Measurements from ENCODE around the gene ASXL1. TPM values are rescaled to one million over a fixed set of nuclear protein-coding genes. Genes with fewer than 3 reads are reported as not detected.

The ASXL1 gene
- total RNA-seq, 2 donors from 2014 or later = 38.8 to 40.4 TPM

DNA sequence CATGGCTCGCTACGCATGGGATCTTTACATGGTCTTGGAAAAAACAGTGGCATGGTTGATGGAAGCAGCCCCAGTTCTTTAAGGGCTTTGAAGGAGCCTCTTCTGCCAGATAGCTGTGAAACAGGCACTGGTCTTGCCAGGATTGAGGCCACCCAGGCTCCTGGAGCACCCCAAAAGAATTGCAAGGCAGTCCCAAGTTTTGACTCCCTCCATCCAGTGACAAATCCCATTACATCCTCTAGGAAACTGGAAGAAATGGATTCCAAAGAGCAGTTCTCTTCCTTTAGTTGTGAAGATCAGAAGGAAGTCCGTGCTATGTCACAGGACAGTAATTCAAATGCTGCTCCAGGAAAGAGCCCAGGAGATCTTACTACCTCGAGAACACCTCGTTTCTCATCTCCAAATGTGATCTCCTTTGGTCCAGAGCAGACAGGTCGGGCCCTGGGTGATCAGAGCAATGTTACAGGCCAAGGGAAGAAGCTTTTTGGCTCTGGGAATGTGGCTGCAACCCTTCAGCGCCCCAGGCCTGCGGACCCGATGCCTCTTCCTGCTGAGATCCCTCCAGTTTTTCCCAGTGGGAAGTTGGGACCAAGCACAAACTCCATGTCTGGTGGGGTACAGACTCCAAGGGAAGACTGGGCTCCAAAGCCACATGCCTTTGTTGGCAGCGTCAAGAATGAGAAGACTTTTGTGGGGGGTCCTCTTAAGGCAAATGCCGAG is 78.2 kb downstream of the ASXL1 start:
- TF ChIP-seq, protein P1, sequence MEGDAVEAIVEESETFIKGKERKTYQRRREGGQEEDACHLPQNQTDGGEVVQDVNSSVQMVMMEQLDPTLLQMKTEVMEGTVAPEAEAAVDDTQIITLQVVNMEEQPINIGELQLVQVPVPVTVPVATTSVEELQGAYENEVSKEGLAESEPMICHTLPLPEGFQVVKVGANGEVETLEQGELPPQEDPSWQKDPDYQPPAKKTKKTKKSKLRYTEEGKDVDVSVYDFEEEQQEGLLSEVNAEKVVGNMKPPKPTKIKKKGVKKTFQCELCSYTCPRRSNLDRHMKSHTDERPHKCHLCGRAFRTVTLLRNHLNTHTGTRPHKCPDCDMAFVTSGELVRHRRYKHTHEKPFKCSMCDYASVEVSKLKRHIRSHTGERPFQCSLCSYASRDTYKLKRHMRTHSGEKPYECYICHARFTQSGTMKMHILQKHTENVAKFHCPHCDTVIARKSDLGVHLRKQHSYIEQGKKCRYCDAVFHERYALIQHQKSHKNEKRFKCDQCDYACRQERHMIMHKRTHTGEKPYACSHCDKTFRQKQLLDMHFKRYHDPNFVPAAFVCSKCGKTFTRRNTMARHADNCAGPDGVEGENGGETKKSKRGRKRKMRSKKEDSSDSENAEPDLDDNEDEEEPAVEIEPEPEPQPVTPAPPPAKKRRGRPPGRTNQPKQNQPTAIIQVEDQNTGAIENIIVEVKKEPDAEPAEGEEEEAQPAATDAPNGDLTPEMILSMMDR (IDR thresholded peaks at IDR 0.05) = no peak
- no peak for DNase-seq
- no peaks in the 10 kb centered on the region for H3K4me1 ChIP-seq
- peaks cover 35% of the 10 kb centered on the region for H3K36me3 ChIP-seq
- H3K9me3 ChIP-seq = no peaks in the 10 kb centered on the region
- no peak overlapping the region for H3K4me3 ChIP-seq
- H3K27me3 ChIP-seq = no peaks in the 10 kb centered on the region
- intact Hi-C loops (cut with DNase I) = no loop called here
- H3K9ac ChIP-seq (ENCODE audit: low read depth in 2 of 2, low read length in 2 of 2) = no peak overlapping the region
- no peak overlapping the region for H3K27ac ChIP-seq

DNA sequence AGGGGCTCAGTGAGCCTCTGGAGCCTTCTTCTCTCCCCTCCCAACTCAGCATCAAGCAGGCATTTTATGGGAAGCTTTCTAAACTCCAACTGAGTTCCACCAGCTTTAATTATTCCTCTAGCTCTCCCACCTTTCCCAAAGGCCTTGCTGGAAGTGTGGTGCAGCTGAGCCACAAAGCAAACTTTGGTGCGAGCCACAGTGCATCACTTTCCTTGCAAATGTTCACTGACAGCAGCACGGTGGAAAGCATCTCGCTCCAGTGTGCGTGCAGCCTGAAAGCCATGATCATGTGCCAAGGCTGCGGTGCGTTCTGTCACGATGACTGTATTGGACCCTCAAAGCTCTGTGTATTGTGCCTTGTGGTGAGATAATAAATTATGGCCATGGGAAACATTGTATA is 78.8 kb downstream of the ASXL1 start:
- Histone ChIP-seq H3K9me3 (no peaks in the 10 kb centered on the region), H3K36me3 (peaks cover 28% of the 10 kb centered on the region), H3K27me3 (no peaks in the 10 kb centered on the region), H3K9ac (ENCODE audit: low read depth in 2 of 2, low read length in 2 of 2) (no peak overlapping the region), H3K4me1 (no peaks in the 10 kb centered on the region), H3K4me3 (no peak overlapping the region), H3K27ac (no peak overlapping the region)
- DNase-seq = no peak
- TF ChIP-seq, protein P1 (IDR thresholded peaks at IDR 0.05) = no peak
- intact Hi-C loops (cut with DNase I) = no loop called here

DNA sequence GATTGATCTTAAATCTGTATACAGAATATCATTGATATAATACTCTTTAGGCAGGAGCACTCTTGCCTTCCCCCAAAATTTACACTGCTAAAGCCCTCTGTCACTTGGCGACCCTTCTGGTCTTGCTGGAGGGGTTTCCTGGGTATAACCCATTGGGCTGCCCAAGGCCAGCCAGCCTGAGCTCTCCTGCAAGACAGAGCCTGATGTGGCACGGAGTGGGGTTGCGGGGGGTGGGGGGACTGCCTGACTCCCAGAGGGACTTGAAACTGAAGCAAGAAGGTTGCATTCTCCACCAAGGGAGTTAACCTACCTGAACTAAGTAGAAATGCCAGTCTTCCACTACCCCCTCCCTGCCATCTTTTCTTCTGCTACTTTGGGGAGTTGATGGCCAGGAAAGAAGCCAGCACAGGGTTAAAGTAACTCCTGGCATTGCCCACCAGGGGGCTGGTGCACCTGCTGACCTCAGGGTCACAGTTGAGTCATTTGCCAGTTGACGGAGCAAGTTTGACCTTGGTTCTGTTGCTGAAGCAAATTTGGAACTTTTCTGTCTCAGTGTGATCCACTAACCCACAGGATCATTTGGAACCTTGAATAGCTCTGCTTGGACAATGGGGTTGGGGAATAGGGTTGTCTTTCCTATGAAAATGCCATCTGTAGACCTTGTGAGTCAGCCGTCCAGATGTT is 79.4 kb downstream of the ASXL1 start:
- H3K4me1 ChIP-seq = no peaks in the 10 kb centered on the region
- H3K27me3 ChIP-seq = no peaks in the 10 kb centered on the region
- TF ChIP-seq, protein P1 (IDR thresholded peaks at IDR 0.05) = no peak
- no peaks in the 10 kb centered on the region for H3K9me3 ChIP-seq
- no peak overlapping the region for H3K4me3 ChIP-seq
- H3K9ac ChIP-seq (ENCODE audit: low read depth in 2 of 2, low read length in 2 of 2) = no peak overlapping the region
- no peak overlapping the region for H3K27ac ChIP-seq
- H3K36me3 ChIP-seq = peaks cover 31% of the 10 kb centered on the region
- DNase-seq = no peak
- intact Hi-C loops (cut with DNase I) = no loop called here

DNA sequence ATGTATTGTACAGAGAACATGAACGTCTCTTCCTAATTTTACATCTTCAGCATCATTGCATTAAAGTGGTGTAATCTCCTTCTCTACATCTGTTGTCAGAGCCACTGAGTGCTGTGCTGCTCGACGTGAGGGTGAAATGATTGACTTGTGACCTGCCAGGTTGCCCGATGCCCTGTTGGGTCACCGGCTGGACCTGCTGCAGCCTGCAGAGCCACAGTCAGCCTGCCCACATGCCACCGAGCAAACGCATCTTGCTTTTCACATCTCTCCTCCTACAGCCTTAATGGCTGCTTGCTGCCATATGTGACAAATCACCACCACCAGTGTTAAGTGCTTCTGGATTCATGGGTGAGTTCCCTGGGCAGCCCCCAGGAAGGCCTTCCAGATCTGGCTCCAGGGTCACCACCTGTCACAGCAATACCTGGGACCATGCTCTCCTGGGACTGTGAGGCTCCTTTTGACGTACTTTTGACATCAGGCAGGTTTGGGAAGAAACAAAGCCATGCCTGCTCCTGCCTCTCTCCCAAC is 80.3 kb downstream of the ASXL1 start:
- Histone ChIP-seq H3K9me3 (no peaks in the 10 kb centered on the region), H3K4me1 (no peaks in the 10 kb centered on the region), H3K27me3 (no peaks in the 10 kb centered on the region), H3K36me3 (peaks cover 39% of the 10 kb centered on the region), H3K4me3 (no peak overlapping the region), H3K9ac (ENCODE audit: low read depth in 2 of 2, low read length in 2 of 2) (no peak overlapping the region), H3K27ac (no peak overlapping the region)
- DNase-seq = no peak
- TF ChIP-seq, protein P1 (IDR thresholded peaks at IDR 0.05) = no peak
- intact Hi-C loops (cut with DNase I) = no loop called here

DNA sequence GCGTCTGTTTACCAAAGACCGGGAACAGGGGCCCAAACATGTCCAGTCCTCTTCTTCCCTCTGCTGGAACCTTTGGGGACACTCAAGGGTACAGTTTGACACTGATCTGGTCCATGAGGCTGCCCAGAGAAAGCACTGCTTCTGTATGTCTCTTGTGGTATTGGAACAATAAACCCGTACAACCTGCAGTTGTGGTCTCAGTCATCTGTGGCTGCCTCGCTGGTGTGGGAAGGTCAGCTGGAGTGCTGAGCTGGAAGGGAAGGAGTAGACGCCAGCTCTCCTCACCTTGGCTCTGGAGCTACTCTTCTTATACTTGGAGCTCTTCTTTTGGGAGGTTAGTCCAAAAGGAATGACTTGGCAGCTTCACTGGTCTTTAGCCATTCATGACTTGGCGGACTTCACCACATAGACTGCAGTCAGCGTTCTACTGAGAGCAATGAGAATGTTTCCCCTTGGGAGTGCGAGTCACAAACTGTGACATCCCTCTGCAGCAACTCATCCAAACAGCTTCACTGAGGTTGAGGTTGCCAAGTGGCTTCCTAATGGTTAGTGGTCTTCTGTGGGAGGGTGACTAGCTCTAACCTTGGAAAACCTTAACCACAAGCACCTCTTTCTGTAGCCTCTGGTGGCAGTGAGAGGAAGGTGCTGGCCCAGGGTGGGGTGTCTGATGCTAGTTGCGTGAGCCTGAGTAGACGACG is 81.2 kb downstream of the ASXL1 start:
- intact Hi-C loops (cut with DNase I) = no loop called here
- Histone ChIP-seq H3K27me3 (no peaks in the 10 kb centered on the region), H3K4me3 (no peak overlapping the region), H3K27ac (no peak overlapping the region), H3K4me1 (no peaks in the 10 kb centered on the region), H3K9me3 (no peaks in the 10 kb centered on the region), H3K9ac (ENCODE audit: low read depth in 2 of 2, low read length in 2 of 2) (no peak overlapping the region), H3K36me3 (peaks cover 34% of the 10 kb centered on the region)
- TF ChIP-seq, protein P1 (IDR thresholded peaks at IDR 0.05) = no peak
- no peak for DNase-seq

Measured in colonic mucosa (tissue), 4 donors.